H54 (cell line): ENCODE measurements around the gene SNRNP200.
A peak's percentile ranks its signal among the peaks of the same experiment; 100 is the strongest.

Experiments
- DNase-seq: peaks from one replicate; pipeline ENCODE4 v3.0.0; 2011; ENCODE audit warnings: low spot score, mixed read lengths; ENCODE audit not compliant: insufficient read length
- FAIRE-seq: peaks from 3 replicates; lab custom pipeline; 2011; peaks lifted over from hg19 to GRCh38; lab: Jason Lieb, UNC
- POLR2A ChIP-seq: IDR thresholded peaks from 2 replicates; pipeline ENCODE4 v1.6.1; 2011; ENCODE audit warnings: low read depth, mild to moderate bottlenecking, low read length

Gene SNRNP200

GRCh38 chr2:96243843-96244242 lies 61.5 kb downstream of the SNRNP200 start:
- no peak for TF ChIP-seq POLR2A
- FAIRE-seq (no peak), DNase-seq (no peak)

- no peak for TF ChIP-seq POLR2A
- DNase-seq = peak; percentile 71
- FAIRE-seq = peak; percentile 69
Measured at GRCh38 chr2:96241900-96242611, 63.3 kb downstream of the SNRNP200 start.

GRCh38 chr2:96241227-96241626 lies 64.1 kb downstream of the SNRNP200 start:
- no peak for DNase-seq
- no peak for TF ChIP-seq POLR2A
- no peak for FAIRE-seq

- TF ChIP-seq POLR2A = no peak
- DNase-seq = no peak
- no peak for FAIRE-seq
Measured at GRCh38 chr2:96240341-96241038, 64.9 kb downstream of the SNRNP200 start.

GRCh38 chr2:96239745-96240264 lies 65.5 kb downstream of the SNRNP200 start:
- no peak for FAIRE-seq
- DNase-seq = no peak
- TF ChIP-seq POLR2A = no peak

- DNase-seq = no peak
- TF ChIP-seq POLR2A = no peak
- FAIRE-seq = no peak
Measured at GRCh38 chr2:96239091-96239490, 66.3 kb downstream of the SNRNP200 start.

- FAIRE-seq (no peak), DNase-seq (no peak)
- TF ChIP-seq POLR2A = no peak
Measured at GRCh38 chr2:96238266-96238665, 67.1 kb downstream of the SNRNP200 start.

GRCh38 chr2:96236882-96237281 lies 68.5 kb downstream of the SNRNP200 start:
- no peak for DNase-seq
- no peak for FAIRE-seq
- TF ChIP-seq POLR2A = no peak

- no peak for DNase-seq
- no peak for FAIRE-seq
- no peak for TF ChIP-seq POLR2A
Measured at GRCh38 chr2:96233880-96234316, 71.4 kb downstream of the SNRNP200 start.

- DNase-seq (no peak), FAIRE-seq (no peak)
- no peak for TF ChIP-seq POLR2A
Measured at GRCh38 chr2:96233436-96233835, 71.9 kb downstream of the SNRNP200 start.

- DNase-seq (no peak), FAIRE-seq (no peak)
- no peak for TF ChIP-seq POLR2A
Measured at GRCh38 chr2:96231316-96231715, 74.0 kb downstream of the SNRNP200 start.

GRCh38 chr2:96225016-96225533 lies 80.3 kb downstream of the SNRNP200 start:
- no peak for DNase-seq
- no peak for FAIRE-seq
- TF ChIP-seq POLR2A = no peak
